Measurements from ENCODE around the gene RPL10A.

RPL10A gene

GRCh38 chr6:35491558-35492257 lies 23.5 kb downstream of the RPL10A start:
- CTCF ChIA-PET = no interaction called here

GRCh38 chr6:35492258-35492973 lies 24.2 kb downstream of the RPL10A start:
- POLR2A ChIA-PET = interaction anchor here (1.2 kb wide), 1 partner anchor 15 kb away, joined by 5 read pairs; no protein-coding TSS in a partner anchor
- no peak for DNase-seq (ENCODE audit: extremely low spot score)
- no peak for TF ChIP-seq CTCF (IDR thresholded peaks at IDR 0.05; ENCODE audit: control extremely low read depth, extremely low read depth, low read depth, missing control alignments)
- CTCF ChIA-PET = no interaction called here

More at GRCh38 chr6:35491558-35492257, 23.5 kb downstream of the RPL10A start:
- POLR2A ChIA-PET = interaction anchor here (1.2 kb wide), 1 partner anchor 14 kb away, joined by 5 read pairs; no protein-coding TSS in a partner anchor
- no peak for DNase-seq (ENCODE audit: extremely low spot score)
- TF ChIP-seq CTCF (IDR thresholded peaks at IDR 0.05; ENCODE audit: control extremely low read depth, extremely low read depth, low read depth, missing control alignments) = no peak

- CTCF ChIA-PET = no interaction called here
- POLR2A ChIA-PET = no interaction called here
- no peak for TF ChIP-seq CTCF (IDR thresholded peaks at IDR 0.05; ENCODE audit: control extremely low read depth, extremely low read depth, low read depth, missing control alignments)
- DNase-seq (ENCODE audit: extremely low spot score) = no peak
These were observed 24.7 kb downstream of the RPL10A start for GRCh38 chr6:35492974-35493284.

- no peak for DNase-seq (ENCODE audit: extremely low spot score)
- TF ChIP-seq CTCF (IDR thresholded peaks at IDR 0.05; ENCODE audit: control extremely low read depth, extremely low read depth, low read depth, missing control alignments) = no peak
- POLR2A ChIA-PET = no interaction called here
- CTCF ChIA-PET = no interaction called here
These were observed 25.2 kb downstream of the RPL10A start for GRCh38 chr6:35493307-35493983.

GRCh38 chr6:35494161-35494563 lies 26.0 kb downstream of the RPL10A start:
- POLR2A ChIA-PET = no interaction called here
- no peak for TF ChIP-seq CTCF (IDR thresholded peaks at IDR 0.05; ENCODE audit: control extremely low read depth, extremely low read depth, low read depth, missing control alignments)
- DNase-seq (ENCODE audit: extremely low spot score) = no peak
- CTCF ChIA-PET = interaction anchor here (1.4 kb wide), 1 partner anchor 28 kb away, joined by 3 read pairs; no protein-coding TSS in a partner anchor

GRCh38 chr6:35495258-35496035 lies 27.2 kb downstream of the RPL10A start:
- POLR2A ChIA-PET = no interaction called here
- TF ChIP-seq CTCF (IDR thresholded peaks at IDR 0.05; ENCODE audit: control extremely low read depth, extremely low read depth, low read depth, missing control alignments) = no peak
- no peak for DNase-seq (ENCODE audit: extremely low spot score)
- CTCF ChIA-PET = interaction anchor here (1.4 to 1.7 kb wide), 2 partner anchors 10 to 27 kb away, joined by 3 to 4 read pairs; no protein-coding TSS in a partner anchor

All from GM10248 (cell line).